Measurements from ENCODE around the gene SLC12A5.

SLC12A5 gene

GRCh38 chr20:46013829-46014516, 15.0 kb upstream of the SLC12A5 start:
- Mint-ChIP-seq H3K27ac (no peak overlapping the region), H3K4me1 (ENCODE audit: low read depth) (peaks cover 51% of the 10 kb centered on the region), H3K36me3 (ENCODE audit: low read depth) (no peaks in the 10 kb centered on the region), H3K9me3 (no peaks in the 10 kb centered on the region), H3K4me3 (peak overlapping the region; percentile 38), H3K27me3 (peaks cover 56% of the 10 kb centered on the region)

GRCh38 chr20:46014517-46015396, 14.3 kb upstream of the SLC12A5 start:
- H3K36me3 Mint-ChIP-seq (ENCODE audit: low read depth) = no peaks in the 10 kb centered on the region
- H3K27me3 Mint-ChIP-seq = peaks cover 48% of the 10 kb centered on the region
- H3K9me3 Mint-ChIP-seq = no peaks in the 10 kb centered on the region
- no peak overlapping the region for H3K27ac Mint-ChIP-seq
- H3K4me3 Mint-ChIP-seq = peak overlapping the region; percentile 38
- H3K4me1 Mint-ChIP-seq (ENCODE audit: low read depth) = peaks cover 44% of the 10 kb centered on the region

- Mint-ChIP-seq H3K27ac (no peak overlapping the region), H3K4me3 (no peak overlapping the region), H3K36me3 (ENCODE audit: low read depth) (no peaks in the 10 kb centered on the region), H3K27me3 (peaks cover 34% of the 10 kb centered on the region), H3K9me3 (no peaks in the 10 kb centered on the region), H3K4me1 (ENCODE audit: low read depth) (peaks cover 32% of the 10 kb centered on the region)
Observed at GRCh38 chr20:46017272-46017671, 11.7 kb upstream of the SLC12A5 start.

- Mint-ChIP-seq H3K27me3 (peaks cover 26% of the 10 kb centered on the region), H3K9me3 (no peaks in the 10 kb centered on the region), H3K4me3 (no peak overlapping the region), H3K27ac (no peak overlapping the region), H3K4me1 (ENCODE audit: low read depth) (peaks cover 27% of the 10 kb centered on the region), H3K36me3 (ENCODE audit: low read depth) (no peaks in the 10 kb centered on the region)
Observed at GRCh38 chr20:46018112-46018511, 10.9 kb upstream of the SLC12A5 start.

GRCh38 chr20:46018611-46019010, 10.4 kb upstream of the SLC12A5 start:
- peaks cover 25% of the 10 kb centered on the region for H3K4me1 Mint-ChIP-seq (ENCODE audit: low read depth)
- H3K9me3 Mint-ChIP-seq = no peaks in the 10 kb centered on the region
- no peak overlapping the region for H3K4me3 Mint-ChIP-seq
- peaks cover 31% of the 10 kb centered on the region for H3K27me3 Mint-ChIP-seq
- H3K27ac Mint-ChIP-seq = no peak overlapping the region
- H3K36me3 Mint-ChIP-seq (ENCODE audit: low read depth) = no peaks in the 10 kb centered on the region

- Mint-ChIP-seq H3K27me3 (peaks cover 32% of the 10 kb centered on the region), H3K4me3 (peak overlapping the region; percentile 27), H3K9me3 (no peaks in the 10 kb centered on the region), H3K4me1 (ENCODE audit: low read depth) (peaks cover 11% of the 10 kb centered on the region), H3K36me3 (ENCODE audit: low read depth) (no peaks in the 10 kb centered on the region), H3K27ac (no peak overlapping the region)
Observed at GRCh38 chr20:46020555-46020954, 8.5 kb upstream of the SLC12A5 start.

GRCh38 chr20:46021361-46022359, 7.4 kb upstream of the SLC12A5 start:
- Mint-ChIP-seq H3K36me3 (ENCODE audit: low read depth) (no peaks in the 10 kb centered on the region), H3K4me3 (peak overlapping the region; percentile 69), H3K9me3 (no peaks in the 10 kb centered on the region), H3K4me1 (ENCODE audit: low read depth) (peaks cover 11% of the 10 kb centered on the region), H3K27me3 (peaks cover 28% of the 10 kb centered on the region), H3K27ac (no peak overlapping the region)

GRCh38 chr20:46022411-46023147, 6.4 kb upstream of the SLC12A5 start:
- Mint-ChIP-seq H3K4me1 (ENCODE audit: low read depth) (peaks cover 11% of the 10 kb centered on the region), H3K27ac (no peak overlapping the region), H3K27me3 (peaks cover 34% of the 10 kb centered on the region), H3K4me3 (peak overlapping the region; percentile 65), H3K9me3 (no peaks in the 10 kb centered on the region), H3K36me3 (ENCODE audit: low read depth) (no peaks in the 10 kb centered on the region)

GRCh38 chr20:46023148-46023484, 5.9 kb upstream of the SLC12A5 start:
- Mint-ChIP-seq H3K4me1 (ENCODE audit: low read depth) (peaks cover 11% of the 10 kb centered on the region), H3K27me3 (peaks cover 39% of the 10 kb centered on the region), H3K4me3 (no peak overlapping the region), H3K27ac (no peak overlapping the region), H3K9me3 (no peaks in the 10 kb centered on the region), H3K36me3 (ENCODE audit: low read depth) (no peaks in the 10 kb centered on the region)

- Mint-ChIP-seq H3K9me3 (no peaks in the 10 kb centered on the region), H3K27me3 (peaks cover 44% of the 10 kb centered on the region), H3K4me1 (ENCODE audit: low read depth) (peaks cover 11% of the 10 kb centered on the region), H3K4me3 (no peak overlapping the region), H3K36me3 (ENCODE audit: low read depth) (no peaks in the 10 kb centered on the region), H3K27ac (no peak overlapping the region)
Observed at GRCh38 chr20:46023999-46024398, 5.0 kb upstream of the SLC12A5 start.

GRCh38 chr20:46025376-46025783, 3.6 kb upstream of the SLC12A5 start:
- Mint-ChIP-seq H3K27me3 (peaks cover 45% of the 10 kb centered on the region), H3K9me3 (no peaks in the 10 kb centered on the region), H3K36me3 (ENCODE audit: low read depth) (no peaks in the 10 kb centered on the region)

GRCh38 chr20:46027245-46027853, 1.7 kb upstream of the SLC12A5 start:
- H3K4me3 Mint-ChIP-seq = no peak overlapping the region
- H3K4me1 Mint-ChIP-seq (ENCODE audit: low read depth) = no peaks in the 10 kb centered on the region
- no peaks in the 10 kb centered on the region for H3K9me3 Mint-ChIP-seq
- H3K27me3 Mint-ChIP-seq = peaks cover 37% of the 10 kb centered on the region
- H3K36me3 Mint-ChIP-seq (ENCODE audit: low read depth) = no peaks in the 10 kb centered on the region
- no peak overlapping the region for H3K27ac Mint-ChIP-seq

More at GRCh38 chr20:46025376-46025783, 3.6 kb upstream of the SLC12A5 start:
- Mint-ChIP-seq H3K4me3 (no peak overlapping the region), H3K4me1 (ENCODE audit: low read depth) (peaks cover 11% of the 10 kb centered on the region), H3K27ac (no peak overlapping the region)

GRCh38 chr20:46028110-46028509, 905 bp upstream of the SLC12A5 start:
- H3K36me3 Mint-ChIP-seq (ENCODE audit: low read depth) = no peaks in the 10 kb centered on the region
- peaks cover 44% of the 10 kb centered on the region for H3K27me3 Mint-ChIP-seq
- H3K4me3 Mint-ChIP-seq = no peak overlapping the region
- no peaks in the 10 kb centered on the region for H3K4me1 Mint-ChIP-seq (ENCODE audit: low read depth)
- H3K27ac Mint-ChIP-seq = no peak overlapping the region
- H3K9me3 Mint-ChIP-seq = no peaks in the 10 kb centered on the region

Data from stimulated activated naive CD8-positive, alpha-beta T cell treated with anti-CD3 and anti-CD28 coated beads, Interleukin-15, Interleukin-2, amounts not matched to agents 100 ng/mL and 50 ng/mL, for 24 hours (primary cell).